ENCODE data around the gene DDR2.

The DDR2 gene

GRCh38 chr1:162679298-162679697 is 47.0 kb downstream of the DDR2 start:
- in situ Hi-C loops (cut with HindIII; ENCODE audit: low pct_ligation_motif_present, low sequenced_read_pairs) = no loop called here
- no peaks in the 10 kb centered on the region for H3K27me3 ChIP-seq (replicated peaks)
- DNase-seq = no peak
- no peaks in the 10 kb centered on the region for H3K36me3 ChIP-seq (replicated peaks)
- TF ChIP-seq, protein P1, sequence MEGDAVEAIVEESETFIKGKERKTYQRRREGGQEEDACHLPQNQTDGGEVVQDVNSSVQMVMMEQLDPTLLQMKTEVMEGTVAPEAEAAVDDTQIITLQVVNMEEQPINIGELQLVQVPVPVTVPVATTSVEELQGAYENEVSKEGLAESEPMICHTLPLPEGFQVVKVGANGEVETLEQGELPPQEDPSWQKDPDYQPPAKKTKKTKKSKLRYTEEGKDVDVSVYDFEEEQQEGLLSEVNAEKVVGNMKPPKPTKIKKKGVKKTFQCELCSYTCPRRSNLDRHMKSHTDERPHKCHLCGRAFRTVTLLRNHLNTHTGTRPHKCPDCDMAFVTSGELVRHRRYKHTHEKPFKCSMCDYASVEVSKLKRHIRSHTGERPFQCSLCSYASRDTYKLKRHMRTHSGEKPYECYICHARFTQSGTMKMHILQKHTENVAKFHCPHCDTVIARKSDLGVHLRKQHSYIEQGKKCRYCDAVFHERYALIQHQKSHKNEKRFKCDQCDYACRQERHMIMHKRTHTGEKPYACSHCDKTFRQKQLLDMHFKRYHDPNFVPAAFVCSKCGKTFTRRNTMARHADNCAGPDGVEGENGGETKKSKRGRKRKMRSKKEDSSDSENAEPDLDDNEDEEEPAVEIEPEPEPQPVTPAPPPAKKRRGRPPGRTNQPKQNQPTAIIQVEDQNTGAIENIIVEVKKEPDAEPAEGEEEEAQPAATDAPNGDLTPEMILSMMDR (IDR thresholded peaks at IDR 0.05; ENCODE audit: low read depth, low read length, missing control alignments) = no peak
- H3K27ac ChIP-seq = no peak overlapping the region
- no peak overlapping the region for H3K4me3 ChIP-seq (ENCODE audit: low read depth, low read length)

DNA sequence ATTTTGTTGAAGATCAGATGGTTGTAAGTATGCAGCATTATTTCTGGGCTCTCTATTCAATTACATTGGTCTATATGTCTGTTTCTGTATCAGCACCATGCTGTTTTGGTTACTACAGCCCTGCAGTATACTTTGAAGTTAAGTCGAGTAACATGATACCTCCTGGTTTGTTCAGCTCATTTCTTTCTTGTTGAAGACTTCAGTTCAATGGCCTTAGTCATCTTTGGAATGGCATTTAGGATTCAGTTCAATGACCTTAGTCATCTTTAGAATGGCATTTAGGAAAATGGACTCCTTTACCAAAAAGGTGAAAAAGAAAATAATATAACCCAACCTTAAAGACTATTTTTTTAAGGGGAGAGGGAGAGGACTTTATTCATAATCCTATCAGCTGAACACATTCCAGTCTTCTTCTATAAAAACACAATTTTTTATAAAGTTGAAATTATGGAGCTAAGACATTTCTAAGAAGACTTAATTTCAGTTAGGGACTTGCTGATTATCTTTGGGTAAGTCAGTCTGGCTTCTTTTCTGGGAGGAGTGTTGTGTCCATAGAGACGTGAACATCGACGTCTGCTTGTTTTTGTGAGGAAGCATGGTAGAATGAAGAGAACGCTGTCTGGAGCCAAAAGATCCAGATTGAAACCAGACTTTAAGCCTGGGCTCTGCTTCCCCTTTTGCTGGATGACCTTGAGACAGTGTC is 48.3 kb downstream of the DDR2 start:
- in situ Hi-C loops (cut with HindIII; ENCODE audit: low pct_ligation_motif_present, low sequenced_read_pairs) = no loop called here
- TF ChIP-seq, protein P1 (IDR thresholded peaks at IDR 0.05; ENCODE audit: low read depth, low read length, missing control alignments) = no peak
- no peak for DNase-seq
- H3K27me3 ChIP-seq (replicated peaks) = no peaks in the 10 kb centered on the region
- H3K4me3 ChIP-seq (ENCODE audit: low read depth, low read length) = no peak overlapping the region
- H3K27ac ChIP-seq = no peak overlapping the region
- H3K36me3 ChIP-seq (replicated peaks) = no peaks in the 10 kb centered on the region

DNA sequence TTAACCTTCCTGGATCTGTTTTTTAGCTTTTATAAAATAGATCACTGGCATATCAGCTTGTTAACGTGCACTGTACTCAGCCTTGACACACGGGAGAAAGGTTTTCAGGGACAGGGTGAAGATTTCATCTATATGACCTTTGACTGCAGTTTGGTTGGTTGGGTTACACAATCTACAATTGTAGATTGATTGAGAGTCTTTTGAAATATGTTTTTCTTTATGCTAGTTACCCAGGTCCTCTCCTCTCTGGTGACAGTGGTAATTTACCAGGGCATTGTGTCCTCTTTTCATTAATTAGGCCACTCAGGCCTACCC is 48.8 kb downstream of the DDR2 start:
- Histone ChIP-seq H3K27ac (no peak overlapping the region), H3K36me3 (replicated peaks) (no peaks in the 10 kb centered on the region), H3K4me3 (ENCODE audit: low read depth, low read length) (no peak overlapping the region), H3K27me3 (replicated peaks) (no peaks in the 10 kb centered on the region)
- TF ChIP-seq, protein P1 (IDR thresholded peaks at IDR 0.05; ENCODE audit: low read depth, low read length, missing control alignments) = no peak
- in situ Hi-C loops (cut with HindIII; ENCODE audit: low pct_ligation_motif_present, low sequenced_read_pairs) = no loop called here
- DNase-seq = no peak

DNA sequence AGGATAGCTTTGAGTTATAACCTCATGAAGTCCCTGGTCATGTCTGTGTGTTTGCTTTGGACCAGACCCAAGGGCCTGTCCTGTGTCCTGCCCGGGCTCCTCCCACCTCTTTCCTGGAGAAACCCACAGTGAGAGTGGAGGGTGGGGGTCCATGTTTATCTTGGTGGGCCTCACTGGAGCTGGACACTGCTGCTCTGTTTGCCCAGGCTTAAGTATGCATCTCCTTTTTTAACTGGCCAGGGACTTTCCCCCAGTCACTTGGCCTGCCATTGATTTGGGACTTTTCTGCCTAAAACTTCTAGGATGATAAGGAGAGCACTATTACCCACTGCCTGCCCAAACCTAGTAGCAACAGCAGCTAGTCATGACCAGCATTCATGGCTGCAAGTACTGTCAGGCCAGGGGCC is 49.8 kb downstream of the DDR2 start:
- TF ChIP-seq, protein P1 (IDR thresholded peaks at IDR 0.05; ENCODE audit: low read depth, low read length, missing control alignments) = no peak
- H3K36me3 ChIP-seq (replicated peaks) = no peaks in the 10 kb centered on the region
- in situ Hi-C loops (cut with HindIII; ENCODE audit: low pct_ligation_motif_present, low sequenced_read_pairs) = no loop called here

GRCh38 chr1:162687870-162688269 is 55.6 kb downstream of the DDR2 start:
- Histone ChIP-seq H3K4me3 (ENCODE audit: low read depth, low read length) (no peak overlapping the region), H3K36me3 (replicated peaks) (no peaks in the 10 kb centered on the region), H3K27ac (no peak overlapping the region), H3K27me3 (replicated peaks) (no peaks in the 10 kb centered on the region)
- in situ Hi-C loops (cut with HindIII; ENCODE audit: low pct_ligation_motif_present, low sequenced_read_pairs) = no loop called here
- TF ChIP-seq, protein P1 (IDR thresholded peaks at IDR 0.05; ENCODE audit: low read depth, low read length, missing control alignments) = no peak
- no peak for DNase-seq

More for the DNA sequence above, 49.8 kb downstream of the DDR2 start:
- no peak for DNase-seq
- H3K4me3 ChIP-seq (ENCODE audit: low read depth, low read length) = no peak overlapping the region
- no peak overlapping the region for H3K27ac ChIP-seq
- H3K27me3 ChIP-seq (replicated peaks) = no peaks in the 10 kb centered on the region

- Histone ChIP-seq H3K27ac (no peak overlapping the region), H3K27me3 (replicated peaks) (no peaks in the 10 kb centered on the region), H3K36me3 (replicated peaks) (no peaks in the 10 kb centered on the region), H3K4me3 (ENCODE audit: low read depth, low read length) (no peak overlapping the region)
- in situ Hi-C loops (cut with HindIII; ENCODE audit: low pct_ligation_motif_present, low sequenced_read_pairs) = no loop called here
- TF ChIP-seq, protein P1 (IDR thresholded peaks at IDR 0.05; ENCODE audit: low read depth, low read length, missing control alignments) = no peak
- no peak for DNase-seq
These were observed 56.3 kb downstream of the DDR2 start for GRCh38 chr1:162688521-162688920.
